Stimulated activated naive CD4-positive, alpha-beta T cell (primary cell): Measurements from ENCODE around the gene LRRC63.
"Not testable (repeated sequence)": the region's sequence is repeated elsewhere in the genome, so short reads cannot be mapped to it uniquely, and the experiment has no call there.

Experiments
- DNase-seq, 6 experiments: peaks; one replicate each; lab custom pipeline; 2025; lab: John Stamatoyannopoulos, UW

Gene LRRC63

GRCh38 chr13:46211483-46212351 is at the start of gene LRRC63:
TSS of gene LRRC63 (plus strand) at chr13:46211928. CDS start at chr13:46213035, 1,107 bp downstream.
- peak; percentile 57 to 77 (median 69) for DNase-seq

GRCh38 chr13:46162741-46163140 is 49.0 kb upstream of the LRRC63 start:
- not testable (repeated sequence) for DNase-seq

GRCh38 chr13:46164661-46165060 is 47.1 kb upstream of the LRRC63 start:
- no peak for DNase-seq

GRCh38 chr13:46165485-46166223 is 46.1 kb upstream of the LRRC63 start:
- no peak for DNase-seq

GRCh38 chr13:46166224-46166584 is 45.5 kb upstream of the LRRC63 start:
- peak in 1 of 6 experiments; percentile 6 for DNase-seq

- no peak for DNase-seq
These were observed 44.6 kb upstream of the LRRC63 start for GRCh38 chr13:46166947-46167610.

- DNase-seq, result peak in 4 of 6 experiments; percentile 16 to 46 (median 35)
These were observed 43.4 kb upstream of the LRRC63 start for GRCh38 chr13:46168341-46168740.

- DNase-seq, result peak in 2 of 6 experiments; percentile 14 to 25
These were observed 42.9 kb upstream of the LRRC63 start for GRCh38 chr13:46168783-46169182.

- DNase-seq, result no peak
These were observed 42.0 kb upstream of the LRRC63 start for GRCh38 chr13:46169758-46170157.

GRCh38 chr13:46170268-46170667 is 41.5 kb upstream of the LRRC63 start:
- no peak for DNase-seq

GRCh38 chr13:46170687-46171086 is 41.0 kb upstream of the LRRC63 start:
- peak in 5 of 6 experiments; percentile 7 to 50 (median 28) for DNase-seq

GRCh38 chr13:46171217-46171616 is 40.5 kb upstream of the LRRC63 start:
- no peak for DNase-seq

GRCh38 chr13:46171739-46172138 is 40.0 kb upstream of the LRRC63 start:
- DNase-seq, result no peak

GRCh38 chr13:46172531-46172991 is 39.2 kb upstream of the LRRC63 start:
- DNase-seq, result peak; percentile 16 to 75 (median 60)

- peak in 1 of 6 experiments; percentile 7 for DNase-seq
These were observed 38.1 kb upstream of the LRRC63 start for GRCh38 chr13:46173656-46174055.

- peak in 2 of 6 experiments; percentile 6 to 18 for DNase-seq
These were observed 35.0 kb upstream of the LRRC63 start for GRCh38 chr13:46176756-46177155.

- DNase-seq, result no peak
These were observed 33.6 kb upstream of the LRRC63 start for GRCh38 chr13:46178143-46178542.

- no peak for DNase-seq
These were observed 32.9 kb upstream of the LRRC63 start for GRCh38 chr13:46178821-46179220.

GRCh38 chr13:46179491-46179908 is 32.2 kb upstream of the LRRC63 start:
- DNase-seq, result peak; percentile 51 to 84 (median 70)

GRCh38 chr13:46179969-46180763 is 31.6 kb upstream of the LRRC63 start:
- DNase-seq, result no peak

- DNase-seq, result peak in 1 of 6 experiments; percentile 37
These were observed 30.3 kb upstream of the LRRC63 start for GRCh38 chr13:46181377-46181839.
